Measurements from ENCODE around the gene WDR11. TPM values are rescaled to one million over a fixed set of nuclear protein-coding genes. Genes with fewer than 3 reads are reported as not detected.

The WDR11 gene
- 31.9 and 34.1 TPM in 2 replicates for total RNA-seq

- peak; percentile 68 for DNase-seq (ENCODE audit: low read depth)
- peak within 1 kb of the TSS; percentile 74 for H3K4me3 ChIP-seq (ENCODE audit: low read depth, low read length)
- no peak for TF ChIP-seq CTCF (conservative IDR thresholded peaks at IDR 0.05; ENCODE audit: low read depth, low read length)
Measured at GRCh38 chr10:120850911-120851865, at the start of gene WDR11. WDR11 (plus strand) TSS chr10:120851362; CDS start chr10:120851421, 59 bp downstream.

GRCh38 chr10:120802935-120803334 lies 48.2 kb upstream of the WDR11 start:
- no peak for DNase-seq (ENCODE audit: low read depth)
- no peak for TF ChIP-seq CTCF (conservative IDR thresholded peaks at IDR 0.05; ENCODE audit: low read depth, low read length)
- H3K4me3 ChIP-seq (ENCODE audit: low read depth, low read length), result no peak overlapping the region

GRCh38 chr10:120803972-120804371 lies 47.2 kb upstream of the WDR11 start:
- no peak overlapping the region for H3K4me3 ChIP-seq (ENCODE audit: low read depth, low read length)
- no peak for TF ChIP-seq CTCF (conservative IDR thresholded peaks at IDR 0.05; ENCODE audit: low read depth, low read length)
- no peak for DNase-seq (ENCODE audit: low read depth)

- TF ChIP-seq CTCF (conservative IDR thresholded peaks at IDR 0.05; ENCODE audit: low read depth, low read length), result peak; percentile 21
- DNase-seq (ENCODE audit: low read depth), result no peak
- no peak overlapping the region for H3K4me3 ChIP-seq (ENCODE audit: low read depth, low read length)
Measured at GRCh38 chr10:120805014-120805812, 45.9 kb upstream of the WDR11 start.

- no peak for TF ChIP-seq CTCF (conservative IDR thresholded peaks at IDR 0.05; ENCODE audit: low read depth, low read length)
- H3K4me3 ChIP-seq (ENCODE audit: low read depth, low read length), result no peak overlapping the region
- DNase-seq (ENCODE audit: low read depth), result no peak
Measured at GRCh38 chr10:120806081-120806480, 45.1 kb upstream of the WDR11 start.

GRCh38 chr10:120810298-120810697 lies 40.9 kb upstream of the WDR11 start:
- TF ChIP-seq CTCF (conservative IDR thresholded peaks at IDR 0.05; ENCODE audit: low read depth, low read length), result no peak
- no peak for DNase-seq (ENCODE audit: low read depth)
- H3K4me3 ChIP-seq (ENCODE audit: low read depth, low read length), result no peak overlapping the region
